Stimulated activated CD4-positive, alpha-beta T cell treated with anti-CD3 and anti-CD28 coated beads, Interleukin-4, amount 100 ng/mL, for 24 hours (primary cell): Measurements from ENCODE around the gene PDZRN3.

Source experiments
- DNase-seq: peaks from one replicate; pipeline ENCODE4 v3.0.0-alpha.2; 2020

PDZRN3 gene

GRCh38 chr3:73448041-73448440 is 176.7 kb downstream of the PDZRN3 start:
- no peak for DNase-seq

GRCh38 chr3:73447111-73447510 is 177.6 kb downstream of the PDZRN3 start:
- no peak for DNase-seq

- DNase-seq, result no peak
Measured at GRCh38 chr3:73446467-73447110, 178.2 kb downstream of the PDZRN3 start.

- DNase-seq, result no peak
Measured at GRCh38 chr3:73442886-73443285, 181.9 kb downstream of the PDZRN3 start.

GRCh38 chr3:73442152-73442551 is 182.6 kb downstream of the PDZRN3 start:
- DNase-seq, result no peak

GRCh38 chr3:73437828-73438227 is 186.9 kb downstream of the PDZRN3 start:
- DNase-seq, result no peak

- DNase-seq, result no peak
Measured at GRCh38 chr3:73435055-73435454, 189.7 kb downstream of the PDZRN3 start.

GRCh38 chr3:73433687-73434086 is 191.1 kb downstream of the PDZRN3 start:
- DNase-seq, result no peak

GRCh38 chr3:73433079-73433478 is 191.7 kb downstream of the PDZRN3 start:
- no peak for DNase-seq

GRCh38 chr3:73432706-73433032 is 192.1 kb downstream of the PDZRN3 start:
- DNase-seq, result no peak

- DNase-seq, result no peak
Measured at GRCh38 chr3:73432023-73432705, 192.6 kb downstream of the PDZRN3 start.

GRCh38 chr3:73431183-73431900 is 193.4 kb downstream of the PDZRN3 start:
- DNase-seq, result no peak

GRCh38 chr3:73427048-73427706 is 197.6 kb downstream of the PDZRN3 start:
- no peak for DNase-seq

- DNase-seq, result no peak
Measured at GRCh38 chr3:73426606-73427005, 198.1 kb downstream of the PDZRN3 start.

- no peak for DNase-seq
Measured at GRCh38 chr3:73423116-73423515, 201.6 kb downstream of the PDZRN3 start.

- DNase-seq, result no peak
Measured at GRCh38 chr3:73422571-73422970, 202.2 kb downstream of the PDZRN3 start.

- no peak for DNase-seq
Measured at GRCh38 chr3:73419942-73420341, 204.8 kb downstream of the PDZRN3 start.

GRCh38 chr3:73419179-73419803 is 205.4 kb downstream of the PDZRN3 start:
- no peak for DNase-seq

GRCh38 chr3:73418681-73419080 is 206.1 kb downstream of the PDZRN3 start:
- DNase-seq, result no peak

GRCh38 chr3:73415118-73415517 is 209.6 kb downstream of the PDZRN3 start:
- no peak for DNase-seq

GRCh38 chr3:73413619-73414018 is 211.1 kb downstream of the PDZRN3 start:
- no peak for DNase-seq

GRCh38 chr3:73411993-73412392 is 212.7 kb downstream of the PDZRN3 start:
- DNase-seq, result no peak

- no peak for DNase-seq
Measured at GRCh38 chr3:73411545-73411944, 213.2 kb downstream of the PDZRN3 start.
